Measurements from ENCODE around the gene RNF175.

Gene RNF175

DNA sequence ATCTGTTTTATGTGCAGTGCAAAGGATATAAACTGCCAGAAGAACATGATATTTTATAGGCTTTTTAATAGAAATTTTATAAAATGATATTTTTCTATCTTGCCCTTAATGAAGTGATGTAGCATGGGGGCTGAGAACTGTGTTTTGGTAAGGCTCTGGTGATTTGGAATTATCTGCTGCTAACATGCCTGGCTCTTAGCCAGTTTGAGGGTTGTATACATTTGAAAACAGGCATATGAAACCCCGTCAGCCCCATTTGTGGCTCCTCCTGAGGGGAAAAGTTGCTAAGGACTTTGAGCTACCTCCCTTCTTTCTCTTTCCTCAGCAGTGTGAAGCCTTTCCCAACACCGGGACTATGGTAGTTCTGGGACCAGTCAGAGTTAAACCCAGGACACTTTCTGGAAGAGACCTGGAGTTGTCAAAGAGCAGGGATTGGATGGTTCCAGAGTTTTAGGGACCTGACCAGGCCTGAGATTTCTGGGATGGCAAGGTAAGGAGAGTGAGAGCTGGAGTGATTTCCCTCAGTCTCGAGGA lies 24.4 kb upstream of the RNF175 start:
- peaks cover 0 to 4% of the 10 kb centered on the region in 2 donors for H3K4me1 ChIP-seq (ENCODE audit: control insufficient read depth in 1 of 2, insufficient read depth in 2 of 2, low read length in 2 of 2)
- H3K27me3 ChIP-seq (ENCODE audit: control insufficient read depth in 1 of 2, insufficient read depth in 2 of 2, low read length in 2 of 2), result peaks cover 37 to 49% of the 10 kb centered on the region in 2 donors
- H3K9ac ChIP-seq (ENCODE audit: low read depth in 1 of 2, low read length in 2 of 2), result no peak overlapping the region

DNA sequence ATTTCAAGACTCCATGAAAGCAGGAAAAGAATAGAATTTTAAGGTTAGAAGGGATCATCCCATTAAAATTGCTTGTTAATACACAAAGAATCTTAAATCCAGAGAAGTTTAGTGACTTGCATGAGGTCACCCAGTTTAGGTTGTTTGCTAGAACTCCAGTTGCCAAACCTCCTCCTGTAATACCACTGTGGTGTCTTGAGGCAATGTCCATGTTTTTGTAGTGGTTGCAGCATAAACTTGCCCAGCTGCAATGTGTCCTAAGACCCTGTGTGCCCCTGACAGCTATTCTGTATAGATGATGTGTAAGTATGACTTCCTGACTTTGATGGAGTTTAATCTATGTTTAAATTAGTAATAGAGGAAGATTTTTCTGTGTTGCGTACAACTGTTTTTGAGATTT lies 22.8 kb upstream of the RNF175 start:
- Histone ChIP-seq H3K36me3 (ENCODE audit: control insufficient read depth in 1 of 2, insufficient read depth in 2 of 2, low read length in 2 of 2) (no peaks in the 10 kb centered on the region), H3K9ac (ENCODE audit: low read depth in 1 of 2, low read length in 2 of 2) (no peak overlapping the region), H3K27ac (ENCODE audit: low read depth, low read length) (no peak overlapping the region), H3K9me3 (ENCODE audit: control insufficient read depth in 1 of 2, low read length in 2 of 2) (no peaks in the 10 kb centered on the region), H3K27me3 (ENCODE audit: control insufficient read depth in 1 of 2, insufficient read depth in 2 of 2, low read length in 2 of 2) (peaks cover 21 to 37% of the 10 kb centered on the region in 2 donors), H3K4me3 (ENCODE audit: low read depth in 1 of 2, low read length in 2 of 2) (no peak overlapping the region), H3K4me1 (ENCODE audit: control insufficient read depth in 1 of 2, insufficient read depth in 2 of 2, low read length in 2 of 2) (no peaks in the 10 kb centered on the region)

More for the DNA sequence above, 24.4 kb upstream of the RNF175 start:
- H3K9me3 ChIP-seq (ENCODE audit: control insufficient read depth in 1 of 2, low read length in 2 of 2), result no peaks in the 10 kb centered on the region
- no peak overlapping the region for H3K27ac ChIP-seq (ENCODE audit: low read depth, low read length)
- no peak overlapping the region for H3K4me3 ChIP-seq (ENCODE audit: low read depth in 1 of 2, low read length in 2 of 2)
- no peaks in the 10 kb centered on the region for H3K36me3 ChIP-seq (ENCODE audit: control insufficient read depth in 1 of 2, insufficient read depth in 2 of 2, low read length in 2 of 2)

DNA sequence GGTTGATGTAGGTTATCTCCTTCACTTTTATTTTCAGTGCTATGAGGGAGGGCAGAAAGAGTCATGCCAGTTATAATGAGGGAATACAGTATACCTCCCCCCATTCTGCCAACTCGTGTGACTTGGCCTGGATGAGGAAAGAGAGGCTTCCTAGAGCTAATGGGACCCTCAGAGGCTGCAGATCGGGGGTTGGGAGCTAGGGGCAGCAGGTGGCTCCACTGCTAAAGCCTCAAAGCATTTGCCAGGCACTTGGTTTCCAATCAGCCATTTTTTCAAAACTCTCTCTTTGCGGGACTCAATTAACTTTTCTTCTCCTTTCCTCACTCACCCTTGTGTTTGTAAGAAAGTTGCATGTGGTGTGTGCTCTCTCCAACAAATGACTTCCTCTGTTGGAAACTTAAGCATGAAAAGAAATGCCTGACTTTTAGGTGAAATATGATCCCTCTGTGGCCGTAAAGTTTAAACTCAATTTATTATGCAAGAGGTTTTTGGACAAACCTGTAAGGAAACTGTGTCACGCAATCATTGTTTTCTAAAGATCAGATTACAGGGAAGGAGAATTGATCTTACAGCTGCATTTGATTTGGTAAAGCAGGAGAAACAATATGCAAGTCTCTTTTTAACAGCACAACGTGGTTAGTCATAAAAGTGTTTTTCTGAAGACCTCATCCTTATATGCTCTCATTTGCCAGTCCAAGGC lies 22.0 kb upstream of the RNF175 start:
- Histone ChIP-seq H3K4me3 (ENCODE audit: low read depth in 1 of 2, low read length in 2 of 2) (no peak overlapping the region), H3K27ac (ENCODE audit: low read depth, low read length) (no peak overlapping the region), H3K36me3 (ENCODE audit: control insufficient read depth in 1 of 2, insufficient read depth in 2 of 2, low read length in 2 of 2) (no peaks in the 10 kb centered on the region), H3K9ac (ENCODE audit: low read depth in 1 of 2, low read length in 2 of 2) (no peak overlapping the region), H3K4me1 (ENCODE audit: control insufficient read depth in 1 of 2, insufficient read depth in 2 of 2, low read length in 2 of 2) (no peaks in the 10 kb centered on the region), H3K9me3 (ENCODE audit: control insufficient read depth in 1 of 2, low read length in 2 of 2) (no peaks in the 10 kb centered on the region), H3K27me3 (ENCODE audit: control insufficient read depth in 1 of 2, insufficient read depth in 2 of 2, low read length in 2 of 2) (peaks cover 15 to 30% of the 10 kb centered on the region in 2 donors)

DNA sequence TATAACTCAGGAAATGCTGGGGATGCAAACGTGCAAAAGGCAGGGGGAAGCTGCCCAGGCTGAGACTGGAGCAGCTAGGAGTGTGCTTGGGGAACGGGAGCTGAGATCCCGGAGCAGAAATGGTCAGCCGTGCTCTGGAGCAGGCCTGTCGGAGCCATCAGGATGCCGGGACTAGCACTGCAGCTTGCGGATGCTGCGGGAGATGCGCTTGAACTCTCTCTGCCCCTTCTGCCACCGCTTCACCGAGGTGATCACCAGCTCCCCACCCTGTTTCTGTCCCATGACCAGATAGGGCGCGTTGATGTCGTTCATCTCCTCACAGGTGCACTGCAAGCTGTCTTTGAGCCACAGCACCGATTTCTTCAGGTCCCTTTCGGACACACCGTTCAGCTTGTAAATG lies 21.5 kb upstream of the RNF175 start:
- H3K4me1 ChIP-seq (ENCODE audit: control insufficient read depth in 1 of 2, insufficient read depth in 2 of 2, low read length in 2 of 2), result no peaks in the 10 kb centered on the region
- H3K36me3 ChIP-seq (ENCODE audit: control insufficient read depth in 1 of 2, insufficient read depth in 2 of 2, low read length in 2 of 2), result no peaks in the 10 kb centered on the region
- peaks cover 10 to 24% of the 10 kb centered on the region in 2 donors for H3K27me3 ChIP-seq (ENCODE audit: control insufficient read depth in 1 of 2, insufficient read depth in 2 of 2, low read length in 2 of 2)

DNA sequence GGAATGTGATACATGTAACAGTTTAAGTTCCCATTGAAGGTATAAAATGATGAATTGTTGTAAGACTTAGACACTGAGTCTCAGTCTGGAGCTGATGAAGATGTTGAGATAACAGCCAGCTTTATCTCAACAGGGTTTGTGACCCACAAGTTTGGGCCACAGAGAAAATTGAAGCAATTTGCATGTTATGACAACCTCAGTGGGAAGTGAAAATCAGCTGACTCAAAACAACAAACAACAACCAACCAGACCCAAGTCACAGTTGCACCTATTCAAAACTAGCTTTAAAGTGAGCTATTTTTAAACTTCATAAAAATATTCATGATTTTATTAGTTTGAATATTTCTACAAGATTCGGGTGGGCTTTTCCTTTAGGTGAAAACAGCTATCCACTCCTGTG lies 21.1 kb upstream of the RNF175 start:
- no peak overlapping the region for H3K4me3 ChIP-seq (ENCODE audit: low read depth in 1 of 2, low read length in 2 of 2)
- H3K27ac ChIP-seq (ENCODE audit: low read depth, low read length), result no peak overlapping the region
- peaks cover 7 to 20% of the 10 kb centered on the region in 2 donors for H3K27me3 ChIP-seq (ENCODE audit: control insufficient read depth in 1 of 2, insufficient read depth in 2 of 2, low read length in 2 of 2)
- H3K9me3 ChIP-seq (ENCODE audit: control insufficient read depth in 1 of 2, low read length in 2 of 2), result no peaks in the 10 kb centered on the region
- no peaks in the 10 kb centered on the region for H3K4me1 ChIP-seq (ENCODE audit: control insufficient read depth in 1 of 2, insufficient read depth in 2 of 2, low read length in 2 of 2)
- H3K9ac ChIP-seq (ENCODE audit: low read depth in 1 of 2, low read length in 2 of 2), result no peak overlapping the region
- no peaks in the 10 kb centered on the region for H3K36me3 ChIP-seq (ENCODE audit: control insufficient read depth in 1 of 2, insufficient read depth in 2 of 2, low read length in 2 of 2)

More for the DNA sequence above, 21.5 kb upstream of the RNF175 start:
- H3K9ac ChIP-seq (ENCODE audit: low read depth in 1 of 2, low read length in 2 of 2), result no peak overlapping the region
- no peak overlapping the region for H3K27ac ChIP-seq (ENCODE audit: low read depth, low read length)
- no peak overlapping the region for H3K4me3 ChIP-seq (ENCODE audit: low read depth in 1 of 2, low read length in 2 of 2)
- H3K9me3 ChIP-seq (ENCODE audit: control insufficient read depth in 1 of 2, low read length in 2 of 2), result no peaks in the 10 kb centered on the region

DNA sequence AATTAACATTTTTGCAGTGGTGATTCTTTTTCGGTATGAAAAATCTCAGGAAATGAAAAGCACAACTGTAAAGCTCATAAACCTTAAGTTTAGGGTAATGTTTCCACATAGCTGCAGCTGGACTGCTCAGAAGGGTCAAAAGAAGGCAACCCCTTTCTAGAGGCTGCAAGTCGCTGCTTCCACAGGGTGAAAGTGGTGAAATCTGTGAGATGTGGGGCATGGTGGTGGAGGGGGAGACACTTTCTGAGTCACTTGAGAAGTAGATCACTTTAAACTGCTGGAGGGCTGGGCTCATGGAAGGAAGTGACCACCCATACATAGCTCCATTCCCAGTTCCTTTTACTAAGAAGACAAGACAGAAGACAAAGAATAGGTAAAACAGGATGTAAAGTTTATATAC lies 20.4 kb upstream of the RNF175 start:
- Histone ChIP-seq H3K36me3 (ENCODE audit: control insufficient read depth in 1 of 2, insufficient read depth in 2 of 2, low read length in 2 of 2) (no peaks in the 10 kb centered on the region), H3K9ac (ENCODE audit: low read depth in 1 of 2, low read length in 2 of 2) (no peak overlapping the region)

DNA sequence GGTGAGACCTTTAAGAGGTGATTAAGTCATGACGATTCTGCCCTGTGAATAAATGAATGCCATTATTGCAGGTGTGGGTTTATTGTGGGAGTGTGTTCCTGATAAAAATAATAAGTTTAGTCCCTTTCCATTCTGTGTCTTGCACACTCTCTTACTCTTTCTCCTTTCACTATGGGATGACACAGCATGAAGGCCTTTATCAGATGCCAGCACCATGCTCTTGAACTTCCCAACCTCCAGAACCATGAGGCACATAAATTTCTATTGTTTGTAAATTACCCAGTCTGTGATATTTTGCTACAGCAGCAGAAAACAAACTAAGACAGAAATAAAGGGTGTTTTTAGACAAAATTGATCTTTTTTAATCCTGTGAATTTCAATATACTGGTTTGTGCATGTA lies 18.6 kb upstream of the RNF175 start:
- Histone ChIP-seq H3K4me1 (ENCODE audit: control insufficient read depth in 1 of 2, insufficient read depth in 2 of 2, low read length in 2 of 2) (no peaks in the 10 kb centered on the region), H3K27me3 (ENCODE audit: control insufficient read depth in 1 of 2, insufficient read depth in 2 of 2, low read length in 2 of 2) (peaks cover 0 to 4% of the 10 kb centered on the region in 2 donors), H3K4me3 (ENCODE audit: low read depth in 1 of 2, low read length in 2 of 2) (no peak overlapping the region), H3K9ac (ENCODE audit: low read depth in 1 of 2, low read length in 2 of 2) (no peak overlapping the region), H3K9me3 (ENCODE audit: control insufficient read depth in 1 of 2, low read length in 2 of 2) (no peaks in the 10 kb centered on the region), H3K27ac (ENCODE audit: low read depth, low read length) (no peak overlapping the region), H3K36me3 (ENCODE audit: control insufficient read depth in 1 of 2, insufficient read depth in 2 of 2, low read length in 2 of 2) (no peaks in the 10 kb centered on the region)

More for the DNA sequence above, 20.4 kb upstream of the RNF175 start:
- Histone ChIP-seq H3K27me3 (ENCODE audit: control insufficient read depth in 1 of 2, insufficient read depth in 2 of 2, low read length in 2 of 2) (peaks cover 7 to 15% of the 10 kb centered on the region in 2 donors), H3K9me3 (ENCODE audit: control insufficient read depth in 1 of 2, low read length in 2 of 2) (no peaks in the 10 kb centered on the region), H3K4me1 (ENCODE audit: control insufficient read depth in 1 of 2, insufficient read depth in 2 of 2, low read length in 2 of 2) (no peaks in the 10 kb centered on the region), H3K4me3 (ENCODE audit: low read depth in 1 of 2, low read length in 2 of 2) (no peak overlapping the region), H3K27ac (ENCODE audit: low read depth, low read length) (no peak overlapping the region)

DNA sequence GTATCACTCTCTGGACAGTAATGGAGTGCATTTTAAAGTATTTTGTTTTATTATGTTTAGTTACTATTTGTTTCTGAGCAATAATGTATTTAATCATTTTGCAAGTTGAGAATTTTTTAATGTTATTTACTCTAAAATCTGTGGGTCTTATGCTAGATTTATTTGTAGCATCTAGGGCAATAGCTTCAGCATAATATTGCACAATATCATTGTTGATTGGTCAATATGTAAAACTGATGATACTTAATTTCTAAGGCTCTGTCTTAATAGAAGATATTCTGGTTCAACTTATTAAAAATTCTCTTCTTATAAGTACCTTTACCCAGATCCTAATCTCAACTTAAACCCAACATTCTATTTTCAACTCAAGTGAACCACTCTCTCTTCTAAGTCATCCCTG lies 17.6 kb upstream of the RNF175 start:
- Histone ChIP-seq H3K4me3 (ENCODE audit: low read depth in 1 of 2, low read length in 2 of 2) (no peak overlapping the region), H3K9me3 (ENCODE audit: control insufficient read depth in 1 of 2, low read length in 2 of 2) (no peaks in the 10 kb centered on the region), H3K27me3 (ENCODE audit: control insufficient read depth in 1 of 2, insufficient read depth in 2 of 2, low read length in 2 of 2) (peaks cover 0 to 4% of the 10 kb centered on the region in 2 donors), H3K36me3 (ENCODE audit: control insufficient read depth in 1 of 2, insufficient read depth in 2 of 2, low read length in 2 of 2) (no peaks in the 10 kb centered on the region), H3K27ac (ENCODE audit: low read depth, low read length) (no peak overlapping the region), H3K4me1 (ENCODE audit: control insufficient read depth in 1 of 2, insufficient read depth in 2 of 2, low read length in 2 of 2) (no peaks in the 10 kb centered on the region), H3K9ac (ENCODE audit: low read depth in 1 of 2, low read length in 2 of 2) (no peak overlapping the region)

DNA sequence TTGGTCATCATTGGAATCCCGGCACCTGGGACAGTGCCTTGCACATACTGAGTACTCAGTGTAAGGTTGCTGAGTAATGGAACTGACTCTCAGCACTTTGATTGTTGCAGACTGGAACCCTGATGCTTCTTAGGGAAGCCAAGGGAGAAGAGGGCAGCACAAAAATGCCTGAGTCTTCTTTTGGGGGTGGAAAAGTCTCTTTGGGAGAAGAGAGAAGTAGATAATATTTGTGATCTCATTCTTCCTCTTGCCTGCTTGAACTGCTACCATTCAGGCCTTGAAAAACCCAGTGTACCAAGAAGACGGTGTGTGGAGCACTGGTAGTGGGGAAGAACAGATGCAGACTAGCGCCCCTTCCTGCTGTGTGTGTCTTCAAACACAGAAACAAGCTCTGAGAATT lies 16.8 kb upstream of the RNF175 start:
- Histone ChIP-seq H3K27me3 (ENCODE audit: control insufficient read depth in 1 of 2, insufficient read depth in 2 of 2, low read length in 2 of 2) (no peaks in the 10 kb centered on the region), H3K9me3 (ENCODE audit: control insufficient read depth in 1 of 2, low read length in 2 of 2) (no peaks in the 10 kb centered on the region), H3K4me3 (ENCODE audit: low read depth in 1 of 2, low read length in 2 of 2) (no peak overlapping the region), H3K27ac (ENCODE audit: low read depth, low read length) (no peak overlapping the region), H3K9ac (ENCODE audit: low read depth in 1 of 2, low read length in 2 of 2) (no peak overlapping the region), H3K4me1 (ENCODE audit: control insufficient read depth in 1 of 2, insufficient read depth in 2 of 2, low read length in 2 of 2) (no peaks in the 10 kb centered on the region), H3K36me3 (ENCODE audit: control insufficient read depth in 1 of 2, insufficient read depth in 2 of 2, low read length in 2 of 2) (no peaks in the 10 kb centered on the region)

DNA sequence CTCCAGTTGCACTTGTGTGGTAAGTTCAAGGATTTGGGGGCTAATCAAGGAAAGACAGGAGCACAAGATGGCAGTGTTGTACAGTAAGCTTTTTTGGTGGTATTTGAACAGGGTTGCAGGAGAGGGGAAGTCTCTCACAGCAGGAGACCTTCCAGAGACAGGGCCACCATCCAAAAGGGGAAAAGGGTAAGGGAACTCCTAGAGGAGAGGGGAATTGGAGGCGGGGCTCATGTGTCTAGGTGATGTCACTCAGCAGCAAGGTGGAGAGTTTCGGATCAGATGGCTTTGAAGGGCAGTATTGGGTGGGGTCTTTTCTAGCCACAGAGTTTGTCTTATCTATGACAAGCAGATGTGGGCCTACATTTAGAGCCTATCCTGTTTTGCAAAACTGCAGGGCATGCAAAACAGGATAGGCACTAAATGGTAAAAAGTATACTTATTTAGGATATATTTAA lies 13.4 kb upstream of the RNF175 start:
- Histone ChIP-seq H3K9me3 (ENCODE audit: control insufficient read depth in 1 of 2, low read length in 2 of 2) (no peaks in the 10 kb centered on the region), H3K4me1 (ENCODE audit: control insufficient read depth in 1 of 2, insufficient read depth in 2 of 2, low read length in 2 of 2) (no peaks in the 10 kb centered on the region), H3K4me3 (ENCODE audit: low read depth in 1 of 2, low read length in 2 of 2) (no peak overlapping the region), H3K9ac (ENCODE audit: low read depth in 1 of 2, low read length in 2 of 2) (no peak overlapping the region), H3K27ac (ENCODE audit: low read depth, low read length) (no peak overlapping the region), H3K27me3 (ENCODE audit: control insufficient read depth in 1 of 2, insufficient read depth in 2 of 2, low read length in 2 of 2) (no peaks in the 10 kb centered on the region), H3K36me3 (ENCODE audit: control insufficient read depth in 1 of 2, insufficient read depth in 2 of 2, low read length in 2 of 2) (no peaks in the 10 kb centered on the region)

All from duodenal mucosa (tissue), 2 donors.